Suppressor macrophage treated with lipopolysaccharide for 4 hours (primary cell): Measurements from ENCODE around the gene ACAD10.
"Not testable (repeated sequence)": the region's sequence is repeated elsewhere in the genome, so short reads cannot be mapped to it uniquely, and the experiment has no call there.

Experiments
- DNase-seq: peaks from one replicate; pipeline ENCODE4 v3.0.0-alpha.2; 2020

The ACAD10 gene

DNA sequence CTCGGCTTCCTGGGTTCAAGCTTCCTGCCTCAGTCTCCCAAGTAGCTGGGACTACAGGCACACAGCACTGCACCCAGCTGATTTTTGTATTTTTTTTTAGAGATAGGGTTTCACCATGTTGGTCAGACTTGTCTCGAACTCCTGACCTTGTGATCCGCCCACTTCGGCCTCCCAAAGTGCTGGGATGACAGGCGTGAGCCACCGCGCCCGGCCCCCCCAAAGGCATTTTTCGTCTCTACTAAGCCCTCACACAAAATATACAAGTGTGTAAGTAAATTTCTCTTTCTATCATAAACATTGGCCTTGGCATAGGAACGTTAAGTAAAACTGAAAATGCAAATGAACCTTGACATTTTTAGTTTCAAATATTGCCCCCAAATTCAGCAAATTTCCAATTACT, 2.1 kb downstream of the ACAD10 start:
- DNase-seq = no peak

DNA sequence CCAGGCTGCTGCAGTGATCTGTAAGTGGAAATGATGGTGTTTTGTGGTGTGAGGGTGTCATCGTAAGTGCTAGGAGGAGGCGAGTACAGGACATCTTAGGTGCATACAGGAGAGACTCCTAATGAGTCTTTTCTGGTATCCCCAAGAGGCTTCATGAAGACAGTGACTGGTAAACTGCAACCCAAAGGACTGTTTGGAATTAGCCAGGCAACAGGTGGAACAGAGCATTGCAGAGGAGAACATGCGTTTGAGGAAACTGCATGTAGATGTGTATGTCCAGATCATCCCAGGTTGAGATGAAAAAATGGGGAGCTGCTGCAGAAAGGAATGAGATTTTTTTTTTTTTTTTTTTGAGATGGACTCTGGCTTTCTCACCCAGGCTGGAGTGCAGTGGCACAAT, 5.4 kb downstream of the ACAD10 start:
- DNase-seq = no peak

DNA sequence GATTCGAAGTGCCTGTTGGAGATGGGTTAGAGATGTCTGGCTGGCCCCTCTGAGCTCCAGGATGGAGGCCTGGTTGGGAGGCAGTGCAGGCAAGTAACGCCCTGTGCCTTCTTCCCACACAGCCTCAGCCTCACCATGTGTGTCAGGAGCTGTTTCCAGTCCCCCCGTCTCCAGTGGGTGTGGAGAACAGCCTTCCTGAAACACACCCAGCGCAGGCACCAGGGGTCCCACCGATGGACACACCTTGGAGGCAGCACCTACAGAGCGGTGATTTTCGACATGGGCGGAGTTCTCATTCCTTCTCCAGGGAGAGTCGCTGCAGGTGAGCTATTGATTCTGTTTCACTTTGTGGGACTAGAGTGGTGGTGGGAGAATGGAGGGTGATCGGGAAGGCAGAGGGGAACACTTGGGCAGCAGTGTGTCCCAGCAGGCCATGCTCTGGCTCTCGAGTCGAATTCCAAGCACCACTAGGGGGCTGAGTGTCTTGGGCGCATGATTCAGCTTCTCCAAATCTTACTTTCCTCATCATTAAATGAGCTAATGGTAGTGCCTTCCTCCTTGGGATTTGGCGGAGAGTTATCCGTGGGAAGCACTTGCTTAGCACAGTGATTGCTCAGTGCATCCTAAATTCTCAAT, 6.8 kb downstream of the ACAD10 start:
- no peak for DNase-seq

DNA sequence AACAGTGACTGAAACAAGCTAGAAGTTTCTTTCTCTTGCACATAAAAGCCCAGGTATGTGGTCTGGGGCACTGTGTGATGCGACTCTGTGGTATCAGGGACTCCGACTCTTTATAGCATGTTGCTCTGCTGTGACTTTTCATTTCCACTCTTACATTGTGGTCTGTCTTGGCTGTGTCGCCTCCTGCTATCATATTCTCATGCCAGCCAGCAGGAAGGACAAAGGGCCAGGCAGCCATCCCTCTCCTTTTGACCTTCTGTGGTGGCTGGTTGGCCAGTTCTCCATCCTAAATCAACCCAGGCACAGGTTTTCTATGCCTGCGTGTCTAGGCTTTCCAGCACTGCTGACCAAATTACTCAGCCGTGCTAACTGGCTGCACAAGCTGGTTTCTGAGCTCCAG, 8.0 kb downstream of the ACAD10 start:
- no peak for DNase-seq

DNA sequence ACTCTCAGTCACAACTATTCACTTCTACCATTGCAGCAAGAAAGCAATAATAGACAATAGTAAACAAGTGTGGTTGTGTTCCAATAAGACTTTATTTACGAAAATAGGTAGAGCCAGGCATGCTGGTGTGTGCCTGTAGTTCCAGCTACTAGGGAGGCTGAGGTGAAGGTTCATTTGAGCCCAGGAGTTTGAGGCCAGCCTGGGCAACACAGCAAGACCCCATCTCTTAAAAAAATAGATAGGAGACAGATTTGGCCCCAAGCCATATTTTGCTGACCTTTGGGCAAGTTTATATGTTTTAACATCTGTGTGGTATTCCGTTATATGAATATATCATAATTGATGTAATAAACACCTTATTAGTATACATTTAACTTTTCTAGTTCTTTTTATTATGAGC, 14.1 kb downstream of the ACAD10 start:
- DNase-seq = no peak

DNA sequence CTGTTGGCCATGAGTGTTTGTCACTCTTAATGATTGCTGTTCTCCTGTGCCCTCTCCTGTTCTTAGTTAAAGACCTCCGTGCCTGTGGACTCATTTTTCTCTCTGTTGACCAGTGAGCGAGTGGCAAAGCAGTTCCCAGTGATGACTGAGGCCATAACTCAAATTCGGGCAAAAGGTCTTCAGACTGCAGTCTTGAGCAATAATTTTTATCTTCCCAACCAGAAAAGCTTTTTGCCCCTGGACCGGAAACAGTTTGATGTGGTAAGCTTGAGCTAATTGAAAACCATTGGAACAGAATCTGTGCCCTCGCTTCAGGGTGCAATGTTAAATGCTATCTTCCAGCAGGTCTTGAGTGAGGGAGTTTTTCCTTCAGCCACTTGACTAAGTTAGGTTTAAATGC, 19.8 kb downstream of the ACAD10 start:
- DNase-seq = no peak

DNA sequence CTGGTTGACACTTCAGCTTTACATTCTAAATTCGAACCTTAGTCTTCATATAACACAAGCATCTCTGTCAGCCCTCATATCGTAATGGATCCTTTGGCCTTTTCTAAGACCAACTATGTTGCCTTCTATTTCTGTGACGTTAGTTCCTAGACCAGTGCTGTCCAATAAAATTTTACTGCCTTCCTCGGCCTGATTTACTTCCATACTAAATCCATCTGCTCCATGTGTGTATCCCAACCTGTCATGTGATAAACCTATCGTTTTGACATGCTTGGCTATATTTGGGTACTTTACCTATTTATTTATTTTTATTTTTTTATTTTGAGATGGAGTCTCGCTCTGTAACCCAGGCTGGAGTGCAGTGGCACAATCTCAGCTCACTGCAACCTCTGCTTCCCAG, 20.3 kb downstream of the ACAD10 start:
- DNase-seq = no peak

DNA sequence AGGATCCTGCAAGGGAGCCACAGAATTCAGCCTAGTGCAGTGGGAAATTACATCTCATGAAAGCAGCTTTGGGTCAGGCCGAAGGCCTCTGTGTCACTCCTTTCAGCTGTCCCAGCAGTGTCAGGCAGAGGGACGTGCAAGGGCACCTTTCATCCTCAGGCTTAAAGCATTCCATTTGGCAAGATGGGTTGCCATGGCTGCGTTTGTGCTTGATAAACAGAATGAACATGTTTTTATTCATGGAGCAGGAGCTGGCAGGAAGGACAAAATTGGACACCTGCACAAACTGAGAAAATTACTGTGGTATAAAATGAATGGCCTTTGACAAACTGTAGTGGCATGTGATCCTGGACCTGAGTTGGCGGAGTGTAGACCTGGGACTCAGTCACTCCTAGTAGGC, 29.4 kb downstream of the ACAD10 start:
- no peak for DNase-seq

DNA sequence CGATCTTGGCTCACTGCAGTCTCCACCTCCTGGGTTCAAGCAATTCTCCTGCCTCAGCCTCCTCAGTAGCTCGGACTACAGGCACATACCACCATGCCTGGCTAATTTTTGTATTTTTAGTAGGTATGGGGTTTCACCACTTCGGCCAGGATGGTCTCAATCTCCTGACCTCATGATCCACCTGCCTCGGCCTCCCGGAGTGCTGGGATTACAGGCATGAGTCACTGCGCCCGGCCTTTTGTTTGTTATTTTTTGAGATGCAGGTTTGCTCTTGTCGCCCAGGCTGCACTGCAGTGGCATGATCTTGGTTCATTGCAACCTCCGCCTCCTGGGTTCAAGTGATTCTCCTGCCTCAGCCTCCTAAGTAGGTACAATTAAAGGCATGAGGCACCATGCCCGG, 33.5 kb downstream of the ACAD10 start:
- DNase-seq = not testable (repeated sequence)

DNA sequence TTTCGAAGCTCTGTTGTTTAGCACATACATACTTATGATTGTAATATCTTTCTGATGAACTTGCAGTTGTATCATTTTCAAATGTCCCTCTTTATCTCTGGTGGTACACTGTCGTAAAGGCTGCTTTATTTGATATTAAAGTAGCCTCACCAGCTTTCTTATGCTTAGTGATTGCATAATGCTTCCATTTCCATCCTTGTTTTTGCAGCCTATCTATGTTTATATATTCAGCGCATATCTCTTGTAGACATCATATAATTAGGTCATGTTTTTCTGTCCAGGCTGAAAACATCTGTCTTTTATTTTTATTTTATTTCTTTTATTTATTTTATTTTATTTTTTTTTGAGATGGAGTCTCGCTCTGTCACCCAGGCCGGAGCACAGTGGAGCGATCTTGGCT, 34.6 kb downstream of the ACAD10 start:
- DNase-seq = no peak

DNA sequence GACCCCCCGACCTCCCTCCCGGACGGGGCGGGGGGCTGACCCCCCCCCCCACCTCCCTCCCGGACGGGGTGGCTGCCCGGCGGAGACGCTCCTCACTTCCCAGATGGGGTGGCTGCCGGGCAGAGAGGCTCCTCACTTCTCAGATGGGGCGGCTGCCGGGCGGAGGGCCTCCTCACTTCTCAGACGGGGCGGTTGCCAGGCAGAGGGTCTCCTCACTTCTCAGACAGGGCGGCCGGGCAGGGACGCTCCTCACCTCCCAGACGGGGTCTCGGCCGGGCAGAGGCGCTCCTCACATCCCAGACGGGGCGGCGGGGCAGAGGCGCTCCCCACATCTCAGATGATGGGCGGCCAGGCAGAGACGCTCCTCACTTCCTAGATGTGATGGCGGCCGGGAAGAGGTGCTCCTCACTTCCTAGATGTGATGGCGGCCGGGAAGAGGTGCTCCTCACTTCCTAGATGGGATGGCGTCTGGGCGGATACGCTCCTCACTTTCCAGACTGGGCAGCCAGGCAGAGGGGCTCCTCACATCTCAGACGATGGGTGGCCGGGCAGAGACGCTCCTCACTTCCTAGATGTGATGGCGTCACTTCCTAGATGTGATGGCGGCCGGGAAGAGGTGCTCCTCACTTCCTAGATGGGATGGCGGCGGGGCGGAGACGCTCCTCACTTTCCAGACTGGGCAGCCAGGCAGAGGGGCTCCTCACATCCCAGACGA, 38.0 kb downstream of the ACAD10 start:
- DNase-seq = not testable (repeated sequence)

DNA sequence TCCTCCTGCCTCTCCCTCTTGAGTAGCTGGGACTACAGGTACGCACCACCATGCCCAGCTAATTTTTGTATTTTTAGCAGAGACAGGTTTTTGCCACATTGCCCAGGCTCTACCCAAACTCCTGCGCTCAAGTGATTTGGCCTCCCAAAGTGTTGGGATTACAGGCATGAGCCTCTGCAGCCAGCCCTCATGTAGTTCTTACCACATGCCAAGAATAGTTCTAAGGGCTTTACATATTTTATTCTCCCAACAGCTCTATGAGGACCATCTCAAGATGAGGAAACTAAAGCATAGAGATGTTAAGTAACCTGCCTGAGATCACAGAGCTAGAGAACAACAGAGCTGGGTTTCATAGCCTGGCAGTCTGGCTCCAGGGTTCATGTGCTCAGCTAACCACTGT, 42.9 kb downstream of the ACAD10 start:
- DNase-seq = no peak

DNA sequence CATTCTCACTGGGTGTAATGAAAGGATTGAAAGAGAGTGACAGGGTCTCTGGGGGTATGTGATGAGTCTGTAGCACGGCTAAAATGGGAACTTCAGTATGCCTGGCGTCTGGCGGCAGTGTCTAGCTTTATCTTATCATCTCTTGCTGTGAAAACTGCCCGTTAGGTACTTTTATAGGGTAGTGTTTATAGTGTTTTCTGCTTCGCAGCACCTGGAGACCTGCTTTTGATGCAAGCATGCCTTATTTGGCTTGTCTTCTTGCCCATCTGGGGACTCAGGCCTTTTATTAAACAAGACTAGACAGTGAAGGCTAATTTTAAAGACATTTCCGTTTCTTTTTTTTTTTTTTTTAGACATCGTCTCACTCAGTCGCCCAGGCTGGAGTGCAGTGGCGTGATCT, 44.6 kb downstream of the ACAD10 start:
- DNase-seq = no peak

DNA sequence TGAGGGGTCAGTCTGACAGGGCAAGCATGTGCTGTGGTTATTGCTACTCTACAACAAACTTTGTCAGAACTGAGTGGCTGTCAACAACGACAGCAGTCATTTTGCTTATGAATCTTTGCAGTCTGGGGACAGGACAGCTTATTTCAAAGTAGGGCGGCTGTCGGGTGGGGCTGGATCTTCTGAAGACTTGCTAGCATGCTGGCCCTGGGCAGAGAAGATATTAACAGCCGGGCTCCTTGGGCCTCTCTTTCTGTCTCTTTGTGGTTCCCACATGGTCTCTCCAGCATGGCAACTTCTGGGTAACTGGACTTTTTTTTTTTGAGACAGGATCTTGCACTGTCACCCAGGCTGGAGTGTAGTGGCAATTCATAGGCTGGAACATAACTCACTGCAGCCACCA, 46.9 kb downstream of the ACAD10 start:
- DNase-seq = no peak

DNA sequence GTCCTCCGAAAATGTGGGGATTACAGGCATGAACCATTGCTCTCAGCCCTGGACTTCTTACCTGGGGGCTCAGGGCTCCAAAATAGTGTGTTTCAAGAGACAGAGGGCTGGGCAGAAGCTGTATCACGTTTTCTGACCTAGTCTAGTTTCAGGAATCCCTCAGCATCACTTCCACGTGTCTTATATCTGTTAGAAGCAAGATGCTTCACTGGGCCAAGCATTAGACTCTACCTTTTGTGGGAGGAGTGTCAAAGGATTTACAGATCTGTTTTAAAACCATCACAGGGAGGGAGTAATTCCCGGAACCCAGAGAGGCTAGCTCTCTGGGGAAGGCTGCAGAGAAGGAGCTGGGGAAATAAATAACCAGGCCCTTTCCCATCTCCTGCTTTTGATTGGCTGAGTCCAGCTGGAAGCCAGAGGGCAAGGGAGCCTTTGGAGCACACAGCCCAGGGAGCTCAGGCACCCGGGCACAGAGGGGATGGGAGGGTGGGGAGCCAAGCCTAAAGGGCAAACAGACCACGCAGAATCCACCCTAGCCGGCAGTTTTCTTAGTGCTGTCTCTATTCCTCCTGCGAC, 47.6 kb downstream of the ACAD10 start:
- no peak for DNase-seq

DNA sequence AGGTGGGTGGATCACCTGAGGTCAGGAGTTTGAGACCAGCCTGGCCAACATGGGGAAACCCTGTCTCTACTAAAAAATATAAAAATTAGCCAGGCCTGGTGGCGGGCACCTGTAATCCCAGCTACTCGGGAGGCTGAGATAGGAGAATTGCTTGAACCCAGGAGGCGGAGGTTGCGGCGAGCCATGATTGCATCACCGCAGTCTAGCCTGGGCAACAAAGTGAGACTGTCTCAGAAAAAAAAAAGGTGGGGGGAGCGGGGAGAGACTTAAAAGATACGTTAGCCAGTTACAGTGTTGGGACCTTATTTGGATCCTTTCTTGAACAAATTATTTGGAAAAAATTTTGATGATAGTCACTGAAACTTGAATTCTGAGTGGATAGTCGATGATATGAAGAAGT, 53.7 kb downstream of the ACAD10 start:
- DNase-seq = not testable (repeated sequence)

DNA sequence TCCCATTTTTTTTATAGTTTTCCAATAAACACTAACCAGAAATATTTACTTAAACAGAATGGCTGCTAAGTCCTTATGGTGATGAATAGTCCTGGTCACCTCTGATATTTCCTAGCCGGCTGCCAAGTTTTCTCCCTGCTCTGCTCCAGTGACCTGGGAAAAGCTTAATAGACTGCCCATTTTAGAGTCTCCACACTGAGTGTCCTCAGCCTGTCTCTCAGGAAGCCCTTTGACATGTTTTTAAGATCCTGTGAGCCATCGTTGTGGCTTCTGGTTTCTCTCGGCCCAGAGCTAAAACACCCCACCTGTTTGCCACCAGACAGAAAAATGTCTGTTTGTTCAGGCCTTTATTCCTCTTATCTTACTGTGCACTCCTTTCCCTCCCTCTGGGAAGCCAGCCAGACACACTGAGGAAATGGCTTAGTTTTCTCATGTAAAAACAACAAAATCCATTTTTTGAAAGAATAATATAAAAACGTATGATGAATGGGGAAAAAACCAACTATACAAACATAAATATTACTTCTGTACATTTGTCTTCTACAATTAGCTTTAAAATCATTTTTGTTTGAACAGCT, 55.5 kb downstream of the ACAD10 start:
- DNase-seq = no peak

DNA sequence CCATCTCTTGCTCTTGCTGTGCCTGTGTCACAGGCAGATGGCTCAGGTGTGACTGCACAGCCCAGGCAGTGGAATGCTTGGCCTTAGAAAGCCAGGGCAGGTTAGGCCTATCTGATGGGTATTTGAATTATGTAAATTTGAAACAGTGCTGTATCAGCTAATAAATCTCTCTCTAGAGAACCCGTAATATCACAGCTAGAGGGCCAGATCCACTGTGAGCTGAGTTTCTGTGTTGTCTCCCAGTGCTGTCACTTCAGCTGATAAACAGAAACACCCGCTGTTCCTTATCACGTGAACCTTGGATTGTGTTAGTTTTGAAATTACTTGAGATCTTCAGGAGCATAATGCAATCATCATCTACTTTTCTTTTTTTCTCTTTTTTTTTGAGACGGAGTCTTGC, 59.4 kb downstream of the ACAD10 start:
- DNase-seq = no peak

DNA sequence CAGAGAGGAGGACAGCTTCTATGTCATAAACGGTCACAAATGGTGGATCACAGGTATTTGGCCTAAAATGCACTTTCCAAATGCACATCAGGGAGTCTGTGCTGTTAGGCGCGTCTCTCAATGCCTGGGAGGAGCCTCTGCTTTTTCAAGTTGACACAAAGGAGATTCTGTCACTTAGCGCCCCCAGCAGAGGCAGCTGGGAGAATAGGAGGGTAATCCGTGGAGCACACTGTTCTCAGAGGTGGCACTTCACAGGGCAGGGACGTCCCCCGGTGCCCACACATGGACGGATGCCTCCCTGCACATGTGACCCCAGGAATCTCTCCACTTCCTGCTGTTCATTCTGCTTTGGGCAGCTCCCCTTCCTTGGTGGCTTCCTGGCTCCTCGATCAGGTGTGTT, 61.5 kb downstream of the ACAD10 start:
- DNase-seq = no peak

DNA sequence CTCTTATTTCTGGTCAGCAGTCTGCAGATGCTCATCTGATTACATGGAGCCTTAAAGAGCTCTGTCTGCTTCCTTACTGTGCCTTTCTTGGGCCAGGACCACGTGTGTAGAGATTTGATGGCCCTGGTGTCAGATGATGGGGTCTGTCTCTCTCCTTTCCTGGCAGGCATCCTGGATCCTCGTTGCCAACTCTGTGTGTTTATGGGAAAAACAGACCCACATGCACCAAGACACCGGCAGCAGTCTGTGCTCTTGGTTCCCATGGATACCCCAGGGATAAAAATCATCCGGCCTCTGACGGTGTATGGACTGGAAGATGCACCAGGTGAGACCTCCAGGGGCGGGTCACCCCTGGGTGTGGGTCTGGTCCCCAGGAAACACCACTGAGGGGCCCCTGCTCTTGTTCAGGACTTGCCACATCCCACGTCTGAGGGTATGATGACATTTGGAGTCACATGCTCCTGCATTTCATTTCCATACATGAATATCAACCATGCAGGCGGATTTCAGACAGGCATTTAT, 62.4 kb downstream of the ACAD10 start:
- DNase-seq = no peak

DNA sequence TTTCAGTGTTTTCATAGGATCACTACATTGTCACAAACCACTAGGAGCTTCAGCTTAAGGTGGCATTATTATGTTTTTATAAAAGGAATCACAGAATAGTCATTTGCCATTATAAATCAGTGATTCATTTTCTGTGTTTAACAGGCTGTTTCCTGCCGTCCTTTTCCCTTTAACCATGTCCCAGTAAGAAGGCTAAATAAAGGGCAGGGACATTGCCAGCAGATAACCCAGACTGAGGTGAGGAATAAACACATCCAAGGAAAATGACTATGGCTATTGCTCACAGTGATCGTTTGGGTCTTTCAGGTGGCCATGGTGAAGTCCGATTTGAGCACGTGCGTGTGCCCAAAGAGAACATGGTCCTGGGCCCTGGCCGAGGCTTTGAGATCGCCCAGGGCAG, 63.0 kb downstream of the ACAD10 start:
- DNase-seq = no peak

DNA sequence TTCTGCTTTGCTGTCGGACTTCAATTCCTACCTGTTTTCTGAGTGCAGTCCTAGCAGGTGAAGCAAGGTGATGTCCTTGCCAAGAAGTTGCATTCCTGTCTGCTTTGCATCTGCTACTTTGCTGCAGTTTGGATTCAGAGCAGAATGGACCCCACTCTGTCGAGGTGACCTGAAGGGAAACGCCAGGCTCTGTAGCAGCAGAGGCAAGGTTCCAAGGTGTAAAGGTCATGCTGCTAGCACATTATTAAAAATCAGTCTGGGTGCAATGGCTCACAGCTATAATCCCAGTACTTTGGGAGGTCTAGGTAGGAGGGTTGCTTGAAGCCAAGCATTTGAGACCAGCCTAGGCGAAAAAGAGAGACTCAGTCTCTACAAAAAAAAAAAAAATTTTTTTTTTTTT, 63.5 kb downstream of the ACAD10 start:
- DNase-seq = no peak

DNA sequence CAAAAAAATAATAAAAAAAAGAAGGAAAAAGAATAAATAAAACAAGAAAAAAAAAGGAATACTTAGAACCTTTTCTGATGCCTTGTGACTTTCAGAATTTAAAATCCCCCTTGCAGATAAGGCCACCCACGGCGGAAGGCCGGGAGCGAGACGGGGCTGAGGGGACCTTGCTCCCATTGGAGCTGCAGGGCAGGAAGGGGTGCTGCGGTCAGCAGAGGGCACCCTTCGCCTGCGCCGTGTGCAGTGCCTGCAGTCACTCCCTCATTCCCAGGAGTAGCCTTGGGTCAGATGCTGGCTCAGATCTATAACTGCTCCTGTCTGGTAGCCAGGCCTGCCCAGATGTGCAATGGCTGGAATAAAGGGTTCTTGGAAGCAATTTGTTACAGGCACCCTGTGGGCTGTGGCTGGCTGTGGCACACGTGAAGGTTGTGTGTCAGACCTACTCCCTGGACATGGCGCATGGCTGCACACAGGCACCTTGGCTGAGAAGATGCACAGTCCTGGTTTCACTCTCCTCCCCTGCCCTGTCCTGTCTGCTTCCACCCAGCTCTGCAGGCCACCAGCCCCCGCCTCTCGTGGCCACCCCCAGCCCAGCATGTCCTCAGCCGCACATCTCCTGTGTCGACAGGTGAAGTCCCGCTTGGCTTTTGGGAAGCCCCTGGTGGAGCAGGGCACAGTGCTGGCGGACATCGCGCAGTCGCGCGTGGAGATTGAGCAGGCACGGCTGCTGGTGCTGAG, 67.5 kb downstream of the ACAD10 start:
- peak; percentile 61 for DNase-seq
